Measurements from ENCODE around the gene SLC2A9. TPM values are rescaled to one million over a fixed set of nuclear protein-coding genes. Genes with fewer than 3 reads are reported as not detected.
A peak's percentile ranks its signal among the peaks of the same experiment; 100 is the strongest.

Gene SLC2A9
- total and polyA plus RNA-seq, 2 of the 13 experiments (the other 11 are each of a cell fraction or from before 2014, with no cell fraction given): 36.2 to 42.3 TPM

- TF ChIP-seq KIAA2018 (CRISPR knock-in tag; IDR thresholded peaks at IDR 0.05; ENCODE audit: borderline replicate concordance) (no peak), PHB2 (IDR thresholded peaks at IDR 0.05; ENCODE audit: partially characterized antibody) (peak; percentile 24)
These were observed 40.4 kb downstream of the SLC2A9 start (continued) for GRCh38 chr4:9980898-9981297.

- 94% methylated on average over 8 of the region's 10 CpGs for WGBS (ENCODE audit: low lambda C conversion rate)
- no peaks in the 10 kb centered on the region for H4K20me1 ChIP-seq (ENCODE audit: insufficient read depth, low read length)
- no peak overlapping the region for H3K27ac ChIP-seq (ENCODE audit: extremely low read length, insufficient read depth, low read length)
- no peaks in the 10 kb centered on the region for H3K79me2 ChIP-seq (ENCODE audit: insufficient read depth, low read length)
- no peak for FAIRE-seq
- H3K27me3 ChIP-seq (ENCODE audit: control insufficient read depth in 1 of 2, insufficient read depth in 2 of 2, low read length in 2 of 2): no peaks in the 10 kb centered on the region
- ChIA-PET CTCF (ENCODE audit: low intra/inter-chr PET ratio, low total read pairs) (no interaction called here), POLR2A (no interaction called here)
- no peak overlapping the region for H3K4me3 ChIP-seq (replicated peaks in 1 of 3; ENCODE audit: insufficient read depth in 1 of 3, low read depth in 2 of 3, low read length in 3 of 3)
- intact Hi-C loops (cut with micrococcal nuclease; ENCODE audit: unreplicated experiment) (no loop called here), in situ Hi-C loops (cut with HindIII; ENCODE audit: extremely low pct_ligation_motif_present, low pct_unique_long_range_greater_than_20kb) (no loop called here)
- no peak for DNase-seq (ENCODE audit: low spot score)
- no peaks in the 10 kb centered on the region for H3K4me1 ChIP-seq (ENCODE audit: insufficient read depth, low read length)
- no peak overlapping the region for H2AFZ ChIP-seq (ENCODE audit: low read length)
- 0 out of 3 replicates have a peak, but pooled peaks have one; percentile 35 for ATAC-seq
- no peaks in the 10 kb centered on the region for H3K9me3 ChIP-seq (ENCODE audit: low read length)
- no TSS peak for BruUV-seq (replicated peaks)
- no peak overlapping the region for H3K9ac ChIP-seq (ENCODE audit: insufficient read depth, low read depth, low read length)
- H3K4me2 ChIP-seq (ENCODE audit: low read depth, low read length): no peak overlapping the region
- H3K36me3 ChIP-seq (replicated peaks in 1 of 2; ENCODE audit: control insufficient read depth in 1 of 2, insufficient read depth in 2 of 2, low read length in 2 of 2): peaks cover 26 to 70% of the 10 kb centered on the region in 2 experiments
- TF ChIP-seq PHB2 (IDR thresholded peaks at IDR 0.05; ENCODE audit: partially characterized antibody): no peak
- no peak for TF ChIP-seq JARID2 (CRISPR knock-in tag; IDR thresholded peaks at IDR 0.05; ENCODE audit: insufficient replicate concordance)
- no peak for TF ChIP-seq ZNF615 (CRISPR knock-in tag; IDR thresholded peaks at IDR 0.05; ENCODE audit: borderline replicate concordance)
- TF ChIP-seq JUN (CRISPR knock-in tag; IDR thresholded peaks at IDR 0.05): no peak
- no peak for TF ChIP-seq ZMYM4 (CRISPR knock-in tag; IDR thresholded peaks at IDR 0.05)
- no peak for TF ChIP-seq RBM22 (optimal IDR thresholded peaks at IDR 0.05; ENCODE audit: low read length)
- no peak for TF ChIP-seq TBL1XR1 (IDR thresholded peaks at IDR 0.05; ENCODE audit: borderline replicate concordance, low read length, partially characterized antibody)
- no peak for TF ChIP-seq RCOR2 (CRISPR knock-in tag; IDR thresholded peaks at IDR 0.05)
- no peak for TF ChIP-seq HMGXB4 (CRISPR knock-in tag; IDR thresholded peaks at IDR 0.05; ENCODE audit: borderline replicate concordance in 1 of 2, low read depth in 1 of 2)
- no peak for TF ChIP-seq ZNF740 (CRISPR knock-in tag; IDR thresholded peaks at IDR 0.05)
- no peak for TF ChIP-seq TP53 (CRISPR knock-in tag; conservative IDR thresholded peaks at IDR 0.05)
These were observed 42.1 kb downstream of the SLC2A9 start for GRCh38 chr4:9979101-9979701.

Measured in HepG2 (cell line).